Inferior parietal cortex (tissue), 1 donor: ENCODE data around the gene IQGAP3.

Source experiments
- DNase-seq: peaks from one replicate; pipeline ENCODE4 v3.0.0-alpha.2; 2016; ENCODE audit errors: extremely low spot score

IQGAP3 gene

GRCh38 chr1:156510709-156511108 lies 61.7 kb downstream of the IQGAP3 start:
- peak; percentile 69 for DNase-seq

DNA sequence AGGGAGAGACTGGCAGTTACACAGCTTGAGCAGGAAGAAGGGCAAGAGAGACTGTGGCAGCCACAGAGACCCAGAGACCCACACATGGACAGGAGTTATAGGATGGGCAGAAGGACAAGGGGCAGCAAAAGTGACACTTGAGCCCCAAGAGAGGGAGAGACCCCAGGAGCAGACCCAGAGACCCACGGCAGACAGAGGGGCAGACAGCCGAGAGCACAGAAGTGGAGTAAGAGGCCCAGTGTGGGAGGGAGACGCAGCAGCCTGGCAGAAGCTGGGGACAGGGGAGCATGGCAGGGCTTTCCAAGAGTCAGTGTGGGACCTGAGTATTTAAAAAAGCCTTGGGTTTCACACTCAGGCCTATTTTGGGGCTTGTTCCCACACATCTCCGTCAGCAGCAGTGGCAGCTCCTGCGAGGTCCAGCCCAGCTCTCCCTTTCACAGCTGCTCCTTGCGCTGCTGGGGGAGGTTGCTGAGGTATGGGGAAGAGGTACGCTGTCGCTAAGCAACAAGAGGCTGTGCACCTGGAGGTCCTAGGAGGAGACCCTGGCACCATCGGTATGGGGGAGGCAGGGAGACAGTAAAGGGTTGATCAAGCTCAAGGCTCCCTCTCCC lies 62.8 kb downstream of the IQGAP3 start:
- no peak for DNase-seq

DNA sequence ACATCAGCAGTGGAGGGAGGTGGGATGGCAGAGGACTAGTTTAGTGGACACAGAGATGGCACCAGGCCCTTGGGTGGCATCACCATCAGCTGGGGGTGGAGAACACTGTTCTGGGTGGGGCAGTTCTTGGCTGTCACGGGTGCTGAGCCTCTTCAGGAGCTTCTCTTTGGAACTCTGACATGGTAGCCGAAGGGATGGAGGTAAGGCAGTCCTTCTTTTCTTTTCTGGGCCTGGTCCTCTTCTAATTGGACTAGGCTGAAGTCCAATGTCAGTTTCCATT lies 63.5 kb downstream of the IQGAP3 start:
- DNase-seq, result no peak

DNA sequence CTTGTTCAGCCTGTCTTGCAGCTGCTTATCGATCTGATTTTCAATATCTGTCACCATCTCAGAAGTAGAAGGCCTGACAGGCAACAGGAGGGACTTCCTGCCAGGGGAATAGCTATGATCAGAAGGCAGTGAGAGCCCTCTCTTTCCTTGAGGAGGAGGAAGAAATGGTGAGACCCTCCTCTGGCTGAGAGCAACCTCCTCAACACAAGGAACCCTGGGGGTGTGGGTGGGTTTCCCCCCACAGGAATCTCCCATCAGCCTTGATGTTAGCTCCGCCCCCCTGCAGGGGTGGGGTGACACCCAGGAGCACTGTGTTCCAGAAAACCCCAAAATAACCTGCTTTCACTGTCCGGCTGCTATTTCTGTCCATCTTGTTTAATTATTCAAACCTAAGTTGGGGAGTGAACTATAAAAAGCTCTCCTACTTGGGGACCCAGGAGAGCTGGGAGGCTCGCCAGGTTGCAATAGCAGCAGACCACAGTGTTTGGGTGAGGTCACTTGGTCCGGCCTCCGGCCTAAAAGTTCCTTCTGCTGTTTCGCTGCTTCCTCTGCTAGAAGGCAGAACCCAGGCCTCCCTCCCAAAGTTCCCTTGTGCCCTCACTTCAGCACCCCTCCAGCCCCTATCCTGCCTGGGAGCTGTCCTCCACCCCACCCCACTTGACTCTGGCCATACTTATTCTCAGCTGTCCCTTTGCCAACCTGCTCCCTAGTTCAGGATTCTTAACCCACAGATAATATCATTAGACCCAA lies 64.0 kb downstream of the IQGAP3 start:
- no peak for DNase-seq

DNA sequence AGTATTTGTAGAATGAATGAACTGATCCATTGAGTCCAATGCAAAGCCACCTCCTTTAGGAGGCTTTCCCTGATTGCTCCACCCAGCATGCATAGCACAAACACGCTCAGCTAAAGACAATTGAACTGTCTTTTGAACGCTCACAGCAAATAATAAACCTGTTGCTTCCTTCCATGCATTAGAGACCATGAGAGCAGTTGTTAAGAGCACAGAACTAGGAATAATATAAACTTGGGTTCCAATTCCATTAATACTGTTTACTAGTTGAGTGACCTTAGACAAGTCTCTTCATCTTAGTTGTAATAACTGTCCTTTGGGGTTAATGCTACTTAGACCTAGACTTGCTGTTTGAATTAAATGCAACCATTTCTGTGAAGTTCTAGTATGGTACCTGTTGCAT lies 65.9 kb downstream of the IQGAP3 start:
- DNase-seq, result no peak

DNA sequence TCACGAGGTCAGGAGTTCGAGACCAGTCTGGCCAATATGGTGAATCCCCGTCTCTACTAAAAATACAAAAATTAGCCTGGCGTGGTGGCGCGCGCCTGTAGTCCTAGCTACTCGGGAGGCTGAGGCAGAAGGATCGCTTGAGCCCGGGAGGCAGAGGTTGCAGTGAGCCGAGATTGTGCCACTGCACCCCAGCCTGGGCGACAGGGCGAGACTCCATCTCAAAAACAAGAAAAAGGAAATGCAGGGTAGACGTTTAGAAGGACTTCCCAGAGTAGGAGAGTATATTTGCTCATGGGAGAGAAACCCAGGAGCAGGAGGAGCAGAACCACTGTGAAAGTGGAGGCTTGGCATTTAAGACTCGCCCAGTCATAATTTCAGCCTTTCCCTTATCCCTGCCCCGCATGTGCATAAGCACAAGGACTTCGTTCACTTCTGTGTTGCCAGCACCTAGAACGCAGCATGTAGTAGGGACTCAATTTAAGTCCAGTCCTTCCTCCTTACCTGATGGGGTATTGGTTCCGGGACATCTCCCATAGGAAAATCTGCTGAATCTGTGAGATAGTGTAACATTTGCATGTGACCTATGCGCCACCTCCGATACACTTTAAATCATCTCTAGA lies 66.6 kb downstream of the IQGAP3 start:
- DNase-seq, result no peak

GRCh38 chr1:156504821-156505678 lies 67.3 kb downstream of the IQGAP3 start:
- DNase-seq, result peak; percentile 95

DNA sequence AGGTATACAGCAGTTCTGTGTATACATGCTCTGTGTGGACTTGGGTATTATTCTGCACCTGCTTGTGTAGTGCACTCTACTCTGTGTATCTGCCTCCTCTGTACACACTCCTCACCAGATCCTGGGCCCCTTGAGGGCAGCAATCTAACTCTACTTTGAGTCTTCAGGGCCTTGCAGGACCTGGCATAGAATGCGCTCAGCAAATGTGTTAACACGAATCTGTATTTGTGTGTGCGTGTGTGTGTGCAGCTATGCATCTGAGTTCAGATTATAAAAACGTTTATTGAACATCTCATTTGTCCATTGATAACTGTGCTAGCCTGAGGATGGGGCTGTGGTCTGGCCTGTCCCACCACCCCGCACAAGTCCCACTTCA lies 67.9 kb downstream of the IQGAP3 start:
- no peak for DNase-seq

DNA sequence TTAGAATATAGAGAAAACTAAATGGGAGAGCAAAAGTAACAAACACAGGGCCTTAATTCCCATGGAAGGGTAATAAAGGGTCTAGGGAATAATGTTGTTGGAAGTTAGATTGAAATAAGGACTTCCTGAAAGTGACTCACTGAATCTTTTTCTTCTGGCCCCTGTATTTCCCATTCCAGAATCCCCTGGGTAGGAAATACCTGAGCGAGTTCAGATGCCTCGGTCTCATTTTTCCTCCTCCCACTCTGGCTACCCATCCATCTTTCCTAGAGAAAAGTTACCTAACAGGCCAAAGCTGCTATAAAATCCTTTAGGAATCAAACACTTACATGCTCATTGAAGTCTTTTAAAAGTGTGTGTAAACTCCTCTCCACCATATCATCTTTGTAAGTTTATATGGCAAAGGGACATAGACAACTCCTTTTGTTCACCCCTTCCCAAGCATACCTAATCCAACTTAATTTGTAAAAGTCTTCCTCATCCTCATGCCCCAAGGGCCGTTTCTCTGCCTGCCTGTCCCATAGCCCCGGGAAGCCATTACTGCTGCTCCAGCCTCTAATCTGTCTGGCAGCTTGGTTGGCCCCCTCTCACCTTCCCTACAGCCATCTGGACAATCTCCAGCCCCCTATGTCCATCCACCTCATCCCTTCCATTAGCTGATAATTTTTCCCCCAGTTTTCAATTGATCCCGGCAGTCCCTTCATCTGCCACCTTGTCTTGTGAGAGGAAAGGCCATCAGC lies 68.5 kb downstream of the IQGAP3 start:
- DNase-seq, result no peak

GRCh38 chr1:156502894-156503697 lies 69.3 kb downstream of the IQGAP3 start:
- DNase-seq, result peak; percentile 70

DNA sequence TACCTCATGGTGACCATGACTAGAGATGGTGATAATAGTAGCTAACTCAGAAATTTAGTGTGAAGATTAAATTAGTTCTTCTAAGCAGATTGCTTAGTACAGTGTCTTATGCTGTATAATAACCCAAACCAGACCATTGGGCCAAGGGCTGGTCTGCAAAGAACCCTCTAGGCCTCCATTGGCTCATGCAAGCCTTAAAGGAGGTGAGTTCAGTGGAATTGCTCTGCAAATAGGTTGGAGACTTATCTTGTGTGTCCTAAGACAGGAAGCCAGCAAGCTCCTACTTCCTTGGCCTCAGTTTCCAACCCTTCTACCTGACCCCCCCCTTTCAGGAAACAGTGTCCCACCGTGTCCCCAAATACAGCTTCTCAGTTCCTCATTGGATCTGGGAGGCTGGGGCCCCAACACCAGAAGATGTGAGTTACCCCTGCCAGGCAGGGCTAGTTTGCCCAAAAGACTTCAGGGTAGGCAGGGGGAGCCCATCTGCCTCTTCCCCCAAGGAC lies 69.9 kb downstream of the IQGAP3 start:
- DNase-seq, result no peak

DNA sequence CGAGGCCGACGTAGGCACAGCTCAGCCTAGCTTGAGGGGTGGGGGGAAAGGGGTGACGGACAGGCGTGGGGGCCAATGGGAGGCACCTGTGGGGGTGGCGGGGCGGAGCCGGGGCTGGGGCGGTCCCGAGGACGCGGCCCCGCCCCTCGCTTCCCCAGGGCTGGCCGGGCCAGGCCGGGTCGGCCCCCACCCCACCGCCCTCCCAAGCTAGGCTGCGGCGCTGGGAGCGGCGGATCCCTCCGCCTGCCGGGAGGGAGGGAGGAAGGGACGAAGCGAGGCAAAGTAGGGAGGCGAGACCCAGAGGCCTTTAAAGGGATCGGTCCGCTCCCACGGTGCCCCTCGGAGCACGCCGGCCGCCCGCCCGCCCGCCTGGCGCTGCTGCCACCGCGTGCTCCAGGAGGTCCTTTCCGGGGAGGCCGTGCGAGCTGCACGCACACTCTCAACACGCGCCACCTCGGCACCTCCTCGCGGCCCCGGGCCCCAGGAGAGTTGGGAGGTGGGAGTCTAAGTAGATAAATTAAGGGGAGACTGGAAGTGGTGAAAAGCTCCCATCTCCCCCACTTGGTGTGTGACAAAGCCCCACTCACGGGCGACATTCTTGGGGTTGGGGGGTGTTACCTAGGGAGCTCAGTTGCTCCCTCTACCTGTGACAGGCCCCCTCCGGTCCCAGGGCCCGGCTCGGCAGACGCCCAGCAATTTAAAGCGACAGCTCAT lies 71.4 kb downstream of the IQGAP3 start:
- DNase-seq, result peak; percentile 87

DNA sequence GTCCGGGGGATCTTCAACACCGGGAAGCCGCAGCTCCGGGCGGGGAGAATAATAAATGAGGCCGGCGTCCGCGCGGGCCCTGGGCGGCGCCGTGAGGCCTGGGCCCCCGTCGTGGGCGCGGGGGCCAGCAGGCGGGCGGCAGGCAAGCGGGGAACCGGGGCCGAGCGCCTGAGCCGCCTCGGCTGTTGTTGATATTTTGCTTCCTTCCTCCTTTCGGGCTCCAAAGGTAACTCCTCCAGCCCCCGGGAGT lies 71.9 kb downstream of the IQGAP3 start, which contains the start of gene MEF2D:
Gene MEF2D (minus strand): TSS at position 233 of the 250 bp plus-strand sequence. CDS start 17,483 bp downstream, outside the sequence.
- no peak for DNase-seq

DNA sequence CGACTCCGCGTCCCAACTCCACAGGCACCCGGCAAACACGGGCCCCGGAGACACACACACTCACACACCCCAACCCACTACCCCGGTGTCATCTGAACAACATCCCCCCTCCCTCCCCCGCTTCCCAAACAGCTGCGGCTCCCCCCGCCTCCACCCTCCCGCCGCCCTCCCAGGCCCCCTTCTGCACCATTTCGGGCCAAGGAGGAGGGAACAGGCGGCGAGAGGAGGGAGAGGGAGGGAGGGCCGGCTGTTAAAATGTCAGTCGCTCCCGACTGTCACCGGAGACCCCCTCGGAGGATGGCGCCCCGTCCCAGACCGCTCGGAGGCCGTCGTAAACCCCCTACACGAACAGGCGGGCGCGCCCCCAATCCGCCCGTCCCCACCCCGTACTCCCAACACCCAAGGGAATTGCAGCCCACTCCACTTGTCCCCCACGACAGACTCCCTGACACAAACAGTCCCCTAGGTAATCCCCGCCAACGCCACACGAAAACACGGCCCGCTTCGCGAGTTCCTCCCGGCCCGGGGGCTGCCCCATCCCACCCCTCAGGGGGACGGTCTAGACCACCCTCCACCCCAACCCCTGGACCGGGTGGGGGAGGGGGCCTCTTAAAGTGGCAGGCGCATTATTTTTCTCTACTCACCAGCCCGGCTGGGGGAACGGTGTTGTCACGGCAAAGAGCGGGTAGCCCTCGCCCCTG lies 72.4 kb downstream of the IQGAP3 start:
- no peak for DNase-seq

DNA sequence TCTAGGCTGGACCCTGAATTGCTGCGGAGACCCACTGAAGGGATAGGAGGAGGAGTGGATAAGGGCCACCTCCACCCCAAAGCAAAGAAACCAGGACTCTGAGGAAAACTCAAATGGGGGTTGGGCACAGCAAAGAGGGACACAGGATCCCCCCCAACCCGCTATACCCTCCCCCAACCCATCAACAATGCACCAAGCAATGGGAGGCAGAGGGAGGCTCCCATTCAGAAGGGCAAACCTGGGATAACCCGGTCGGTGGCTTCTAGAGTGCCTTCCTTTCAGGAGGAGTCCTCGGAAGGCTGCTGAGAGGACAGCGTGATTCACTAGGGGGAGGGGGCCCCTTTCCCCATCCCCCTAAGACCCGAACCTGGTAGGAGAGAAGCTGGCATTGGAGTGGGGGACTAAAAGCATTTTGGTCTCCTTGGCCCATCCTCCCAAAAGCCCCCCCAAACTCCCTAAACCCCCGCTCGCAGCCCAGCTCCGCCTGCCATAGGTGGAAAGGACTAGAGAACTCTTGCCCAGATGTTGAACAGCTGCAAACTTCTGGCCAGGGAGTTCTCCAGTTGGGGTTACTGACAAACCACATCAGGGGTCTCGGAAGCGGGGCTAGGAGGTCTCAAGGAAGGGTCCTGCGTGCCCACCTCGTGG lies 73.0 kb downstream of the IQGAP3 start:
- no peak for DNase-seq

DNA sequence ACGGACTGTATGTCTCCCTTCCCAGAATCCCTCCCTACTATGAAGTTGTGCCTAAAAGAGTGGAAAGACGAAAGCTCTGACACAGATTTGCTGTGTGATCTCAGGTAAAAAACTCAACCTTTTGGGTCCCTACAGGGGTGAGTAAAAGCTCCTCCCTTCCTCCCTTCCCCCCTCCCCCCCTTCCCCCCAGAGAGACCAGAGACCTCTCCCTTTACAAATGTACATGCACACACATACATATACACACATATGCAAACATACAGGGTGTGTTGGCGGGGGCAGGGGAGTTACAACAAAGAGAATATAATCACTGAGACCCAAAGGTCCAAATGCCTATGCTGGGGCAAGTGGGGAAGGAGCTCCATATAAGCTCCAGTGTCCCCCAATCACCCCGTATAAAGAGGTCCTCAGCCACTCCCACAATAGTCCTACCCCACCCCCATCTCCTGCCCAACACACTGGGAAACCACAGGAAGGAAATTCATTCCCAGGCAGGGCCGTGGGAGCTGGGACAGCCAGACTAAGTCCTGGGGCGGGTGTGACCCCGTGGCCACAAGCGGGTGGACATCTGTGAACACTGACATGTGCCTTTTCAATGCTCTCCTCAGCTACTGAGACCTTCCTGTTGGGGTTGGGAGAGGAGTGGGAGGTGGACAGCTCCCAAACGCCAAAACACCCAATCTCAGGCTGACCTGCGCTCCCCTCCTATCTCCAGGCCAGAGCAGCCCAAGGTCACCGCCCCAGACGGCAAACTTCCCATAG lies 73.8 kb downstream of the IQGAP3 start:
- no peak for DNase-seq

DNA sequence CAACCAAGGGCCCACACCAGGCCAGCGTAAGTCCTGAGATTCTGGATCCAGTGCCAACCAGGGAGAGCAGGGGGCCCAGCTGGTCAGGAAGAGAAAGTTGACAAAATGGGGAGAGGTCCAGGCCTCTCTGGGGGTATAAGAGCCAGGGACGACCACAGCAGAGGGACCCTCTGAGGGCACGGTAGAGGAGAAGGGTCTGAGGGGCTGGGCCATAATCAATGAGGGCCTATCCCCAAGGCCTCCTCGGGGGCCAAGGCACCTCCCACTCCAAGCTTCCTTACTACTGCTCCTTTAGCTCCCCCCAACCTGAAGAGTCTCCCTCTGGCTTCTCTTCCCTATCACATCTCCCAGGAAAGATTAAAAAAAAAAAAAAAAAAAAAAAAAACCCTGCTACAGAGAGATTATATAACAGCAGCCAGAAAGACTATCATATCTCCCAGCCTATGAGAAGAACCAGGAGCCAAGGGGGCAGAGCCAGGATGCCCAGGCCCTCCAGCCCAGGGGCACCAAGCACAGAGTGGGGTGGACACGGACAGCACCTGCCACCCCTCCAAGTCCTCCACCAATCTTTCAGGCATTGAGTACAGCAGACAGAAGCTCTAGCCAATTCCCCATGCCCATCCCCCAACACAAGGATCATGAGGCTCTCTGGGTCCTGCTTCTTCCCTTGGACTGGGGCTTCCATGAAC lies 74.5 kb downstream of the IQGAP3 start:
- no peak for DNase-seq
